Stomach (tissue), 9 donors: Measurements from ENCODE around the gene GNGT1. TPM values are rescaled to one million over a fixed set of nuclear protein-coding genes. Genes with fewer than 3 reads are reported as not detected.

Experiments
- DNase-seq, 2 donors: peaks; one replicate each; pipeline versions ENCODE4 v3.0.0 to v3.0.0-alpha.2; 2013 to 2019
- H3K27ac ChIP-seq, 5 donors: fragments of 200-600 bp in 4 of 5; sonication (generic) in 4 of 5; one replicate each; pipeline ENCODE4 v1.5.1; 2013 to 2019; ENCODE audit warnings: mild to moderate bottlenecking in 1 of 5, moderate library complexity in 1 of 5
- H3K27me3 ChIP-seq, 3 donors: fragments of 200-600 bp; sonication (generic); one replicate each; pipeline ENCODE4 v1.5.1; 2017 to 2019; ENCODE audit warnings: mixed run types in 1 of 3
- H3K36me3 ChIP-seq, 4 donors: fragments of 200-600 bp; sonication (generic); 1 replicate in 3 of 4; 2 replicates in 1 of 4; pipeline ENCODE4 v1.5.1; 2016 to 2019
- H3K4me1 ChIP-seq, 4 donors: fragments of 200-600 bp; sonication (generic); one replicate each; pipeline ENCODE4 v1.5.1; 2016 to 2019
- H3K4me3 ChIP-seq, 4 donors: fragments of 200-600 bp; sonication (generic) in 3 of 4; one replicate each; pipeline ENCODE4 v1.5.1; 2016 to 2019; ENCODE audit warnings: mild to moderate bottlenecking in 1 of 4
- H3K9me3 ChIP-seq, 4 donors: fragments of 200-600 bp; sonication (generic); one replicate each; pipeline ENCODE4 v1.5.1; 2016 to 2019
- EP300 ChIP-seq: sonication (generic); formaldehyde crosslinking; IDR thresholded peaks from one replicate; pipeline ENCODE4 v1.6.1; 2017; ENCODE audit warnings: antibody characterized with exemption
- POLR2A ChIP-seq, 4 donors: fragments of 450-650 bp; IDR thresholded peaks; one replicate each; pipeline ENCODE4 v1.6.1; 2016; ENCODE audit warnings: antibody characterized with exemption in 4 of 4, control low read depth in 2 of 4, mild to moderate bottlenecking in 1 of 4, moderate library complexity in 1 of 4
- POLR2AphosphoS5 ChIP-seq, 3 donors: sonication (generic); formaldehyde crosslinking; IDR thresholded peaks; one replicate each; pipeline ENCODE4 v1.6.1; 2016; ENCODE audit warnings: antibody characterized with exemption in 3 of 3
- WGBS, 5 donors: extraction: QIAGEN DNeasy Blood & Tissue Kit in 3 of 5; methylation state at CpG; one replicate each; pipeline versions ENCODE4 v1.1.5 to v1.1.7; 2013 to 2018; 5-methylcytosine and 5-hydroxymethylcytosine counted together
- intact Hi-C: fragments of 100-400 bp; cut with DNase I; formaldehyde crosslinking; loops from one replicate; pipeline ENCODE4 v1.15.1; 2023; ENCODE audit warnings: low total_unique reads
- polyA plus RNA-seq, 3 donors: library from polyadenylated mRNA; stranded (reverse); fragments of 200-250 nt; gene quantifications; one replicate each; pipeline ENCODE4 v1.2.3, GENCODE V29; 2013
- total RNA-seq, 5 donors: library from RNA; depleted of rRNA; stranded (reverse); fragments of >200 nt; gene quantifications; one replicate each; pipeline versions ENCODE4 v1.1.0 to v1.2.3, GENCODE V29; 2014 to 2016
- TF ChIP-seq, protein P1 (sequence below), 7 experiments: fragments of 450-650 bp in 4 of 7; fragments of 200-600 bp in 3 of 7; sonication (generic) in 3 of 7; IDR thresholded peaks; one replicate each; pipeline ENCODE4 v1.5.1; 2016 to 2019; ENCODE audit warnings: antibody characterized with exemption in 7 of 7, control low read depth in 2 of 7, mild to moderate bottlenecking in 1 of 7
- donor health status: healthy with polysubstance abuse.
- donor health status: Bipolar disorder and iron deficiency.
- donor health status: healthy.

Gene GNGT1
- total and polyA plus RNA-seq, 8 donors: not detected

DNA sequence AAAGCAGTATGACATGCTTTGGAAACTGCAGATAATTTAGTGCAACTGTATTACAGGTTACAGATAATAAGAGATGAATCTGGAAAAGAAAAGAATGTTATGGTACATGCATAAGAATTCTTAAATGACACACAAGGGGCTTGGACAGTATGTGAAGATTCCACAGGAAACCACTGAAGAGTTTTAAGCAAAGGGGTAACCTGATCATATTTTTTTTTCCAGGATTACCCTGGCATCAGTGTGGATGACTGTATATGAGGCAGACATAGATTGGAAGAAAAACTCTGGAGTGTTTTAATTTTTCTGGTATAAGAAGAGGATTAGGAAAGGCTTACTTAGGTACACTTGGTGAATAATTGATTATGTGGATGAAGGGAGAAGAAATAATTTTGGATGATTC, 23.9 kb upstream of the GNGT1 start:
- Histone ChIP-seq H3K4me3 (no peak overlapping the region), H3K27me3 (no peaks in the 10 kb centered on the region), H3K27ac (no peak overlapping the region), H3K4me1 (no peaks in the 10 kb centered on the region), H3K9me3 (peaks cover 0 to 14% (median 4%) of the 10 kb centered on the region in 4 donors), H3K36me3 (no peaks in the 10 kb centered on the region)
- intact Hi-C loops: no loop called here
- TF ChIP-seq, protein P1, sequence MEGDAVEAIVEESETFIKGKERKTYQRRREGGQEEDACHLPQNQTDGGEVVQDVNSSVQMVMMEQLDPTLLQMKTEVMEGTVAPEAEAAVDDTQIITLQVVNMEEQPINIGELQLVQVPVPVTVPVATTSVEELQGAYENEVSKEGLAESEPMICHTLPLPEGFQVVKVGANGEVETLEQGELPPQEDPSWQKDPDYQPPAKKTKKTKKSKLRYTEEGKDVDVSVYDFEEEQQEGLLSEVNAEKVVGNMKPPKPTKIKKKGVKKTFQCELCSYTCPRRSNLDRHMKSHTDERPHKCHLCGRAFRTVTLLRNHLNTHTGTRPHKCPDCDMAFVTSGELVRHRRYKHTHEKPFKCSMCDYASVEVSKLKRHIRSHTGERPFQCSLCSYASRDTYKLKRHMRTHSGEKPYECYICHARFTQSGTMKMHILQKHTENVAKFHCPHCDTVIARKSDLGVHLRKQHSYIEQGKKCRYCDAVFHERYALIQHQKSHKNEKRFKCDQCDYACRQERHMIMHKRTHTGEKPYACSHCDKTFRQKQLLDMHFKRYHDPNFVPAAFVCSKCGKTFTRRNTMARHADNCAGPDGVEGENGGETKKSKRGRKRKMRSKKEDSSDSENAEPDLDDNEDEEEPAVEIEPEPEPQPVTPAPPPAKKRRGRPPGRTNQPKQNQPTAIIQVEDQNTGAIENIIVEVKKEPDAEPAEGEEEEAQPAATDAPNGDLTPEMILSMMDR (IDR thresholded peaks at IDR 0.05): no peak
- no peak for DNase-seq

DNA sequence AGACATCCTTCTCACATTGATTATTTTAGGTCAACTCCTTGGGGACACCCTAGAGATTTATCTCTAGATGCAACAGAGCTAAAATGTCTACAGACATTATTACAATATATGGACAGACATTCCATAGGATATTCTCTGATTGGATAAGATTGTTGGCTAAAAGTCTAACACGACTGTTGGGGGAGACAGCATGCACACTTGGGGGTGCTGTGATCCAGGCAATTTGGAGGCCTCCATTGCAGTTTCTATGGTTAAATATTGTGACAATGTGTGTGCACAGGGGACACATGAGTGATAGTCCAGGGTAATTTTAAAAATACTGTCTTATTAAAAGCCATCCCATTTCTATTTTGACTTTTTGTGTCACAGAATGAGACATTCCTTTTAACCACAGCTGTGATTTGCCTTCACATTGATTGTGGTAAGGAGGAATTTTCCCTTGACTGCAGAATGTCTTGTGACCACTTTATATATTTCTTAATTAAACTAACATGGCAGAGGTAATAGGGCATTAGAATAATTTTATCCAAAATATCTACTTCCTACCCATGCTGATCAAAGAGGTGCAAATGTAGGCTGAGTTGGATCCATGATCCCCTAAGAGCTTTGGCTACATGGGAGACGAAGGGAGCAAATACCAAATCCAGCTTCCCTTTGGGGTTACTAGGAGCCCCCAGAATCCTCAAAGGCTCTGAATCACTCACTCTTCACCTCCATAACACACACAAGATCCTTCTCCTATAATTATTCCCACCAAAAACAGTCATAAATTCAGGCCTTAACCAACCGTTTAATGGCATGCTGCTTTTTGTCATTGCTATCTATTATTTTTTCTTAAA, 23.1 kb upstream of the GNGT1 start:
- peaks cover 0 to 14% (median 4%) of the 10 kb centered on the region in 4 donors for H3K9me3 ChIP-seq
- 76 to 84% (median 77%) methylated on average over 3 of the region's 3 CpGs for WGBS, 5 donors
- no peaks in the 10 kb centered on the region for H3K27me3 ChIP-seq
- DNase-seq: no peak
- intact Hi-C loops: no loop called here
- H3K27ac ChIP-seq: no peak overlapping the region
- H3K4me3 ChIP-seq: no peak overlapping the region
- no peaks in the 10 kb centered on the region for H3K4me1 ChIP-seq
- H3K36me3 ChIP-seq: no peaks in the 10 kb centered on the region
- TF ChIP-seq, protein P1 (IDR thresholded peaks at IDR 0.05): no peak
- no peak for TF ChIP-seq EP300
- no peak for TF ChIP-seq POLR2A (IDR thresholded peaks at IDR 0.05)
- no peak for TF ChIP-seq POLR2AphosphoS5 (IDR thresholded peaks at IDR 0.05)

DNA sequence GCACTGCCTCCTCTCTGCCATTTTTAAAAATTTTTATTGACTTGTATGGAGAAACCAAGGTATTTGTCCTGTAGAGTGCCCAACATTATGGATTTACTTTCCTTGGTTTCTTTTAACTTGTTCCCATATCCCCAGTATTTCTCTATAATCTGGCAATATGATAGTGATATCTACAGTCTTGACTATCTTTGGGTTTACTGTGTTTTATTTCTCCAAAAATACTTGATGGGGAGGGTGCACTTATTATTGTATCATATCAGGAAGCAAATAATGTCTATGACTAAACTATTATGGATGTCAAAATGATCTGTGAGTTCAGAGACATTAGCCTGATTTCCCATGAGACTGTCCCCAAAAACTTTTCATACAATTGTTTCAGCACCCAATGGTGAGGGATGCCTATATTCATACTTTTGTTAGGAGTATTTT, 22.4 kb upstream of the GNGT1 start:
- peaks cover 0 to 14% (median 4%) of the 10 kb centered on the region in 4 donors for H3K9me3 ChIP-seq
- H3K27ac ChIP-seq: no peak overlapping the region
- H3K4me3 ChIP-seq: no peak overlapping the region
- H3K4me1 ChIP-seq: no peaks in the 10 kb centered on the region
- H3K27me3 ChIP-seq: peaks cover 0 to 4% (median 0%) of the 10 kb centered on the region in 3 donors
- intact Hi-C loops: no loop called here
- H3K36me3 ChIP-seq: no peaks in the 10 kb centered on the region
- no peak for DNase-seq
- TF ChIP-seq POLR2A (IDR thresholded peaks at IDR 0.05): no peak
- TF ChIP-seq EP300: no peak
- TF ChIP-seq POLR2AphosphoS5 (IDR thresholded peaks at IDR 0.05): no peak
- TF ChIP-seq, protein P1 (IDR thresholded peaks at IDR 0.05): no peak

GRCh38 chr7:93884541-93884940, 21.8 kb upstream of the GNGT1 start:
- H3K27ac ChIP-seq: no peak overlapping the region
- DNase-seq: no peak
- intact Hi-C loops: no loop called here
- no peaks in the 10 kb centered on the region for H3K36me3 ChIP-seq
- H3K4me1 ChIP-seq: peaks cover 0 to 2% (median 0%) of the 10 kb centered on the region in 4 donors
- no peak overlapping the region for H3K4me3 ChIP-seq
- TF ChIP-seq POLR2AphosphoS5 (IDR thresholded peaks at IDR 0.05) (no peak), EP300 (no peak), POLR2A (IDR thresholded peaks at IDR 0.05) (no peak)
- TF ChIP-seq, protein P1 (IDR thresholded peaks at IDR 0.05): no peak
- H3K9me3 ChIP-seq: peaks cover 0 to 8% (median under 1%) of the 10 kb centered on the region in 4 donors
- peaks cover 0 to 10% (median 0%) of the 10 kb centered on the region in 3 donors for H3K27me3 ChIP-seq
- 67 to 90% (median 73%) methylated on average over 1 of the region's 1 CpG for WGBS, 5 donors
